ENCODE results near the gene CST9. TPM values are rescaled to one million over a fixed set of nuclear protein-coding genes. Genes with fewer than 3 reads are reported as not detected.
"Not testable (repeated sequence)": the region's sequence is repeated elsewhere in the genome, so short reads cannot be mapped to it uniquely, and the experiment has no call there.

The CST9 gene
- total RNA-seq, 1 donor from 2014 or later: not detected

GRCh38 chr20:23585449-23585807 lies 20.3 kb downstream of the CST9 start:
- H3K27ac Mint-ChIP-seq: no peak overlapping the region
- intact Hi-C loops (cut with micrococcal nuclease): no loop called here
- no peak overlapping the region for H3K4me3 Mint-ChIP-seq (ENCODE audit: low read depth)
- peaks cover 5% of the 10 kb centered on the region for H3K27me3 Mint-ChIP-seq (ENCODE audit: low read depth)
- no peaks in the 10 kb centered on the region for H3K9me3 Mint-ChIP-seq
- no peak for DNase-seq (ENCODE audit: low spot score)
- H3K4me1 Mint-ChIP-seq (ENCODE audit: low read depth): no peaks in the 10 kb centered on the region
- no peaks in the 10 kb centered on the region for H3K36me3 Mint-ChIP-seq (ENCODE audit: low read depth)

- no peaks in the 10 kb centered on the region for H3K4me1 Mint-ChIP-seq (ENCODE audit: low read depth)
- H3K27me3 Mint-ChIP-seq (ENCODE audit: low read depth): peaks cover 5% of the 10 kb centered on the region
- intact Hi-C loops (cut with micrococcal nuclease): no loop called here
- no peaks in the 10 kb centered on the region for H3K9me3 Mint-ChIP-seq
- H3K36me3 Mint-ChIP-seq (ENCODE audit: low read depth): no peaks in the 10 kb centered on the region
- no peak overlapping the region for H3K27ac Mint-ChIP-seq
- DNase-seq (ENCODE audit: low spot score): no peak
- no peak overlapping the region for H3K4me3 Mint-ChIP-seq (ENCODE audit: low read depth)
Measured at GRCh38 chr20:23584434-23585199, 21.1 kb downstream of the CST9 start.

DNA sequence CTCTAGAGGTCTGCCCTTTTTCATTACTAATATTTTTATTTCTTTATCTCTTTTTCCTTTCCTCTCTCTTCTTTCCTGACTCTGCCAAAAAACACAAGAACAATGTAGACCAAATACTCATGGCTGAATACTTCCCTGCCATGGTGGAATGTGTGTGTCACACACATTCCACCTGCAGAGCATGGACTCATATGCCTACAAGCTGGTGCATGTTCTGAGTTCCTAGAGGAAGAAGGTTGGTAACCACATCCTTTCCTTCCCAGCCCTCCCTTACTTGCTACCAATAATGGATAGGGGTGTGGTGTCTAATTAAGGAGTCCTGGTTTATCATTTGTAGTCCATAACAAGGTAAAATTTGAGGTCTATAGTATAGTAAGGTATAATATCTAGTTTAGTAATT lies 22.2 kb downstream of the CST9 start:
- intact Hi-C loops (cut with micrococcal nuclease): no loop called here
- no peak for DNase-seq (ENCODE audit: low spot score)
- no peak overlapping the region for H3K27ac Mint-ChIP-seq
- no peaks in the 10 kb centered on the region for H3K4me1 Mint-ChIP-seq (ENCODE audit: low read depth)
- peaks cover 5% of the 10 kb centered on the region for H3K27me3 Mint-ChIP-seq (ENCODE audit: low read depth)
- no peak overlapping the region for H3K4me3 Mint-ChIP-seq (ENCODE audit: low read depth)
- H3K9me3 Mint-ChIP-seq: no peaks in the 10 kb centered on the region
- H3K36me3 Mint-ChIP-seq (ENCODE audit: low read depth): no peaks in the 10 kb centered on the region

- intact Hi-C loops (cut with micrococcal nuclease): no loop called here
- peaks cover 5% of the 10 kb centered on the region for H3K27me3 Mint-ChIP-seq (ENCODE audit: low read depth)
- H3K9me3 Mint-ChIP-seq: no peaks in the 10 kb centered on the region
- no peak for DNase-seq (ENCODE audit: low spot score)
- H3K27ac Mint-ChIP-seq: no peak overlapping the region
- H3K4me1 Mint-ChIP-seq (ENCODE audit: low read depth): no peaks in the 10 kb centered on the region
- H3K4me3 Mint-ChIP-seq (ENCODE audit: low read depth): no peak overlapping the region
- no peaks in the 10 kb centered on the region for H3K36me3 Mint-ChIP-seq (ENCODE audit: low read depth)
Measured at GRCh38 chr20:23582293-23582692, 23.4 kb downstream of the CST9 start.

DNA sequence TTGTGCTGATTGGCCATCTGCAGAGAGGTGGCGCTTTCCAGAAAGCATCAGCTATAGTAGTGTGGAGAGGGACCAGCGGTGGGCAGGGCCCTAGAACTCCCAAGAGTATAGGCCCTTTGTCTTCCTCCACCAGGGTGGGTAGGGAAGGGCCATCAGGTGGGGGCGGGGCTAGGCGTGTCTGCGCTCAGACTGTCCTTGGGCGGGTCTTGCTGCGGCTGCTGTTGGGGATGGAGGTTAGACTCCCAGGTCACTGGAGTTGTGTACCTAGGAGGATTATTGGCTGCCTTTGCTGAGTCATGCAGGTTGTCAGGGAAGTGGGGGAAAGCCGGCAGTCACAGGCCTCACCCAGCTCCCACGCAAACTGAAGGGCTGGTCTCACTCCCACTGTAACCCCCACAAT lies 23.9 kb downstream of the CST9 start:
- H3K27ac Mint-ChIP-seq; H3K9me3 Mint-ChIP-seq; H3K27me3 Mint-ChIP-seq (ENCODE audit: low read depth); intact Hi-C loops (cut with micrococcal nuclease); DNase-seq (ENCODE audit: low spot score); H3K4me1 Mint-ChIP-seq (ENCODE audit: low read depth); H3K4me3 Mint-ChIP-seq (ENCODE audit: low read depth); H3K36me3 Mint-ChIP-seq (ENCODE audit: low read depth): not testable (repeated sequence)

GRCh38 chr20:23574977-23575376 lies 30.7 kb downstream of the CST9 start:
- no peak overlapping the region for H3K27ac Mint-ChIP-seq

DNA sequence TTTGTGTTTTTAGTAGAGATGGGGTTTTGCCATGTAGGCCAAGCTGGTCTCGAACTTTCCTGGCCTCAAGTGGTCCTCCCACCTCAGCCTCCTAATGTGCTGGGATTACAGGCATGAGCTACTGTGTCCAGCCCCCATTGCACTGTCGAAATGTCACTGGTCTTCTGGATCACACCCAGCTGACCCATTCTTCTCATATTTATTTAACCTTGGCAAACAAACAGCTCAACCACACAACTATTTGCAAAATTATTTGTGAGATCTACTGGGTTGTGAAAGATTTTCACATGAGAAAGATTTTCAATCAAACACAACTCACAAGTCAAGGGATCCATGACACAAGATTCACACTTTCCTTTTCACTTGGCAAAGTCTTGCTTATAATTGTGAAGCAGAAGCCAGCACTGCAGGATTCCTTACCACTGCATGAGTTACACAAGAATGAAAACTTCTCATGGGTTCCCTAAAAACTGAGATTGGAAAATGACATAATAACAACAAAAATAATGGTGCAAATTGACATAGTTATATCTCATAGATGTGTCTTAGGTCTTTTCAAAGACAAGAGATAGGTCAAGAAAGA lies 35.4 kb downstream of the CST9 start:
- no peak for DNase-seq (ENCODE audit: low spot score)
- Mint-ChIP-seq H3K9me3 (no peaks in the 10 kb centered on the region), H3K4me1 (ENCODE audit: low read depth) (no peaks in the 10 kb centered on the region), H3K36me3 (ENCODE audit: low read depth) (no peaks in the 10 kb centered on the region), H3K4me3 (ENCODE audit: low read depth) (no peak overlapping the region), H3K27me3 (ENCODE audit: low read depth) (peaks cover 11% of the 10 kb centered on the region), H3K27ac (no peak overlapping the region)
- intact Hi-C loops (cut with micrococcal nuclease): no loop called here

More at GRCh38 chr20:23574977-23575376, 30.7 kb downstream of the CST9 start:
- no peaks in the 10 kb centered on the region for H3K36me3 Mint-ChIP-seq (ENCODE audit: low read depth)
- intact Hi-C loops (cut with micrococcal nuclease): no loop called here
- H3K4me3 Mint-ChIP-seq (ENCODE audit: low read depth): no peak overlapping the region
- H3K9me3 Mint-ChIP-seq: no peaks in the 10 kb centered on the region
- no peak for DNase-seq (ENCODE audit: low spot score)
- no peaks in the 10 kb centered on the region for H3K4me1 Mint-ChIP-seq (ENCODE audit: low read depth)
- peaks cover 11% of the 10 kb centered on the region for H3K27me3 Mint-ChIP-seq (ENCODE audit: low read depth)

- H3K9me3 Mint-ChIP-seq: no peaks in the 10 kb centered on the region
- no peak overlapping the region for H3K4me3 Mint-ChIP-seq (ENCODE audit: low read depth)
- H3K27me3 Mint-ChIP-seq (ENCODE audit: low read depth): peaks cover 8% of the 10 kb centered on the region
- DNase-seq (ENCODE audit: low spot score): no peak
- H3K27ac Mint-ChIP-seq: no peak overlapping the region
- H3K4me1 Mint-ChIP-seq (ENCODE audit: low read depth): no peaks in the 10 kb centered on the region
- H3K36me3 Mint-ChIP-seq (ENCODE audit: low read depth): no peaks in the 10 kb centered on the region
- intact Hi-C loops (cut with micrococcal nuclease): no loop called here
Measured at GRCh38 chr20:23569570-23569969, 36.1 kb downstream of the CST9 start.

DNA sequence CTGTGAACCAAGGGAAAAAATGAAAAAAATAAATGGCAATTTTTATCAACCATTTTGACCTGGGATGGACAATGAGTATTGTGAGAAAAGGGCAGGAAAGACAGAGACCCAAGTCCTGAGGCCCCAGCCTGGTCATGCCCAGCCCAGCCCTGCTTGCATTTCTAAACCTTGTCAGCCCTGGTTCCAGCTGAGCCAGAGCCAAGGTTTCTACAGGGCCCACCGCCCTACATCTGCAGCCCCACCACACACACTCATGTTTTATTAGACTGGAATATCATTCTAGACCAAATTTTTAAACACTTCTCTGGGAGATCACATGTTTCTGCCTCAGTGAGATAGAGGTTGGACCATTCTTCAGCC lies 36.8 kb downstream of the CST9 start:
- peaks cover 6% of the 10 kb centered on the region for H3K27me3 Mint-ChIP-seq (ENCODE audit: low read depth)
- no peaks in the 10 kb centered on the region for H3K36me3 Mint-ChIP-seq (ENCODE audit: low read depth)
- no peak for DNase-seq (ENCODE audit: low spot score)
- H3K4me1 Mint-ChIP-seq (ENCODE audit: low read depth): no peaks in the 10 kb centered on the region
- no peak overlapping the region for H3K27ac Mint-ChIP-seq
- H3K9me3 Mint-ChIP-seq: no peaks in the 10 kb centered on the region
- intact Hi-C loops (cut with micrococcal nuclease): no loop called here
- no peak overlapping the region for H3K4me3 Mint-ChIP-seq (ENCODE audit: low read depth)

DNA sequence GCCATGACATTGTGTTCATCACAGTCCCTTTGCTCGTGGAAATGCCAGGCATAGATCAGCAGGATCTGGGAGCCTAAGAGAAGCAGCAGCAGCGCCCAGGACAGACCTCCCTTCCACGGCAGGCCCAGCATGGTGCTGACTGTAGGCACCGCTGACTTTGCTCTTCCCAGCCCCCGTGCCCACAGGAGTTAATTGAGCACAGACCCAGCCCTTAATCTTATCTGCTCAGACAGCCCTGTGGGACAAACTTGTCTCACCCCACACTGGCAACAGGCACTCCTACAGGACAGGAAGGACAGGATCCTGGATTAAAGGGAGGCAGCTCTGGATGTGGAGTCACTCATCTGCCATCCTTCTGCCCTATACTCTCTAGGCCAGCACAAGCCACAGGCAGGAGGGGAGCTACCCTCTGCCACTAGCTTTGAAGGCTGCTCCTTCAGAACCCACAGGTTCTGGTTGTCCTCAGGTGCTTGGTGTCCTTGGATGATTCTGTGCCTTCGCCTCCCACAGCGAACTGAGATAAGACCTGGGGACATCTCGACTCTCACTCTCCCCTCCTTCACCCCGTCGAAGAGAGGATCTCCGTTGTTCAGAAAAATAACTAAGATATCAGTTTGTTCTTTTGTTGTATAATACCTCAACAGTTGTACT lies 37.3 kb downstream of the CST9 start, which contains the start of gene CST9L:
TSS of gene CST9L (minus strand) at position 165 of the 651 bp plus-strand sequence. CDS start at position 131, 34 bp downstream.
- Mint-ChIP-seq H3K27ac (no peak within 1 kb of the TSS), H3K27me3 (ENCODE audit: low read depth) (peaks cover 3% of the 10 kb centered on the region), H3K36me3 (ENCODE audit: low read depth) (no peaks in the 10 kb centered on the region), H3K4me3 (ENCODE audit: low read depth) (no peak within 1 kb of the TSS), H3K9me3 (no peaks in the 10 kb centered on the region), H3K4me1 (ENCODE audit: low read depth) (no peaks in the 10 kb centered on the region)
- intact Hi-C loops (cut with micrococcal nuclease): no loop called here
- no peak for DNase-seq (ENCODE audit: low spot score)

GRCh38 chr20:23566199-23566932 lies 39.4 kb downstream of the CST9 start:
- no peak overlapping the region for H3K27ac Mint-ChIP-seq
- no peak for DNase-seq (ENCODE audit: low spot score)
- H3K27me3 Mint-ChIP-seq (ENCODE audit: low read depth): peaks cover 1% of the 10 kb centered on the region
- intact Hi-C loops (cut with micrococcal nuclease): no loop called here
- no peaks in the 10 kb centered on the region for H3K36me3 Mint-ChIP-seq (ENCODE audit: low read depth)
- no peaks in the 10 kb centered on the region for H3K9me3 Mint-ChIP-seq
- H3K4me1 Mint-ChIP-seq (ENCODE audit: low read depth): no peaks in the 10 kb centered on the region
- no peak overlapping the region for H3K4me3 Mint-ChIP-seq (ENCODE audit: low read depth)

DNA sequence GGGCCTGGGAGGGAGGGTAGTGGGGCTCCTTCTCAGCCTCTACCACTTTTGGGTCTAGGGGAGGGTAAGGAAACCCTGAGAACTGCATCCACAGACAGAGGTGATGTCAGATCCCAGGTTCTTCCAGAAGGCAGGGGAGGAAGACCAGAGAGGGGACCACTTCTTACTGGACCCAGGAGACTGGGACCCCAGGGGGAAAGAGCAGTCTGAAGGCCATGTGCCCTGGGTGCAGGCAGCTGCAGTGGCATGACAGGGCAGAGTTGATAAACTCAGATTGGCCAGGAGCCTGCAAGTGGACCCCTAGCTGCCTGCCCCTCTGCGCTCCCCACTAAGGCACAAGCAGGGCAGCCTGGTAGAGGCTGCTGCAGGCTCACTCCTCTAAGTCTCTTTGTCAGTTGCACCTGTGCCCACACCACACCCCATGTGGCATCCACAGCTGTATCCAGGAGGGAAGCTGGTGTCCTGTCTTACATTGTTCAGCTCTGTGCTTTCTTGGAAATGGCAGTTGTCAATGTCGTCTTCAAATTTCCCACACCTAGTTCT lies 40.1 kb downstream of the CST9 start:
- no peaks in the 10 kb centered on the region for H3K36me3 Mint-ChIP-seq (ENCODE audit: low read depth)
- H3K4me1 Mint-ChIP-seq (ENCODE audit: low read depth): no peaks in the 10 kb centered on the region
- H3K4me3 Mint-ChIP-seq (ENCODE audit: low read depth): no peak overlapping the region
- H3K9me3 Mint-ChIP-seq: no peaks in the 10 kb centered on the region
- intact Hi-C loops (cut with micrococcal nuclease): no loop called here
- DNase-seq (ENCODE audit: low spot score): no peak
- peaks cover 1% of the 10 kb centered on the region for H3K27me3 Mint-ChIP-seq (ENCODE audit: low read depth)
- H3K27ac Mint-ChIP-seq: no peak overlapping the region

Data from activated T-helper 2 cell treated with anti-CD3 and anti-CD28 coated beads, Interferon-gamma antibody, Interleukin-2, Interleukin-4, amounts not matched to agents 10 μg/mL and 5 μg/mL and 100 μg/mL, durations not matched to agents 14 hours and 24 hours and 36 hours (primary cell).